Adrenal gland (tissue), 12 donors: ENCODE results near the gene DYNC1I1. TPM values are rescaled to one million over a fixed set of nuclear protein-coding genes. Genes with fewer than 3 reads are reported as not detected.

Experiments used
- DNase-seq, 7 donors: peaks; one replicate each; pipeline ENCODE4 v3.0.0-alpha.2; 2019 to 2020
- H3K27ac ChIP-seq, 5 donors: fragments of 200-600 bp; sonication (generic) in 4 of 5; 1 replicate in 3 of 5; 2 replicates in 2 of 5; pipeline versions ENCODE4 v1.5.1 to v1.8.0; 2016 to 2020; ENCODE audit warnings: mild to moderate bottlenecking in 1 of 5
- H3K27me3 ChIP-seq: fragments of 200-600 bp; 2 replicates; pipeline ENCODE4 v1.8.0; 2021
- H3K36me3 ChIP-seq, 2 donors: fragments of 200-600 bp; replicated peaks in 1 of 2; 1 replicate in 1 of 2; 2 replicates in 1 of 2; pipeline versions ENCODE4 v1.5.1 to v1.8.0; 2018 to 2022
- H3K4me1 ChIP-seq, 2 donors: fragments of 200-600 bp; replicated peaks in 1 of 2; 1 replicate in 1 of 2; 2 replicates in 1 of 2; pipeline versions ENCODE4 v1.5.1 to v1.8.0; 2018 to 2021
- H3K4me3 ChIP-seq, 4 donors: fragments of 200-600 bp; sonication (generic) in 3 of 4; one replicate each; pipeline ENCODE4 v1.5.1; 2016 to 2018
- H3K9me3 ChIP-seq, 3 donors: fragments of 200-600 bp; sonication (generic) in 1 of 3; replicated peaks in 1 of 3; 1 replicate in 2 of 3; 2 replicates in 1 of 3; pipeline versions ENCODE4 v1.5.1 to v1.8.0; 2016 to 2021
- CTCF ChIP-seq, 6 experiments: fragments of 450-650 bp in 4 of 6; fragments of 200-600 bp in 2 of 6; sonication (generic) in 1 of 6; IDR thresholded peaks; 1 replicate in 5 of 6; 2 replicates in 1 of 6; pipeline versions ENCODE4 v1.5.1 to v1.8.0; 2016 to 2021; ENCODE audit warnings: antibody characterized with exemption in 6 of 6, mild to moderate bottlenecking in 2 of 6, moderate library complexity in 1 of 6
- POLR2A ChIP-seq, 2 donors: fragments of 450-650 bp; IDR thresholded peaks; one replicate each; pipeline ENCODE4 v1.6.1; 2017; ENCODE audit warnings: antibody characterized with exemption in 2 of 2, mild to moderate bottlenecking in 2 of 2, moderate library complexity in 1 of 2
- WGBS, 4 donors: extraction: QIAGEN DNeasy Blood & Tissue Kit in 2 of 4; methylation state at CpG; one replicate each; pipeline versions ENCODE4 v1.1.5 to v1.1.7; 2013 to 2017; 5-methylcytosine and 5-hydroxymethylcytosine counted together
- intact Hi-C, 2 donors: fragments of 100-400 bp; cut with DNase I; formaldehyde crosslinking; loops; one replicate each; pipeline versions ENCODE4 v1.14.1 to v1.15.0; 2022 to 2023
- polyA plus RNA-seq, 3 donors: library from polyadenylated mRNA; stranded (reverse); fragments of 200-250 nt in 2 of 3; fragments of 350-450 nt in 1 of 3; fragmentation: Illumina TruSeq in 1 of 3; extraction: RNeasy Lipid Tissue Mini Kit (QIAGEN cat#74804) in 1 of 3; gene quantifications; one replicate each; pipeline ENCODE4 v1.2.3, GENCODE V29; 2013 to 2014
- total RNA-seq, 9 donors: library from RNA; depleted of rRNA in 4 of 9; stranded (reverse); fragments of >200 nt in 4 of 9; fragments of 120-200 nt in 1 of 9; fragmentation: NEBNext Ultra II Directional in 1 of 9; extraction: Animal tissue kit (Norgen Biotek cat#: 25700) in 1 of 9; gene quantifications; one replicate each; pipeline versions ENCODE4 v1.1.0 to v1.2.4, GENCODE V29; 2013 to 2023
- donor health status: healthy with polysubstance abuse.
- donor health status: Bipolar disorder and iron deficiency.
- donor health status: DM: yes; HTN: yes; CAD: no.
- donor health status: DM: no; HTN: no; CAD: no.
- donor health status: DM: no; HTN: no; CAD: no.
- donor health status: DM: yes; HTN: yes; CAD: no.

Gene DYNC1I1
- total and polyA plus RNA-seq, 12 donors: 0.97 to 42.6 (median 8.2) TPM

GRCh38 chr7:95996174-95996573 lies 223.8 kb downstream of the DYNC1I1 start:
- no peaks in the 10 kb centered on the region for H3K27me3 ChIP-seq

DNA sequence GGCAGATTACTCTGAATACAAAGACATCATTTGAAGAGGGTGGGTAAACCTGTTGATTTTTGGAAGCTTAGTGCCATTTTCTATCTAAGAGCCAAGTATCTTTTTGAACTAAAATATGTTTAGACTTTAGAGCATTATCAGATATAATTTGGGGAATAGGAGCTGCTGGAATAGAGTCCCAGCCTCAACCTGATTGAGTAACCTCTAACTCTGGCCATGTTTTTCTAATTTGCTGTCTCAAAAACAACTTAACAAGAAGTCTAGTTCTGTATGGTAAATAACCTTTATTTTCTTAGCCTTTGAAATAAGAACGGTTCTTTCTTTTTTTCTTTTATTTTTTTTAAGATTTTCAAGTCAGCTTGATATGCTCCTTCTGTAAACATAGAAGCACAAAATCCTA lies 224.5 kb downstream of the DYNC1I1 start:
- 45 to 57% (median 52%) methylated on average over 1 of the region's 1 CpG for WGBS, 4 donors

More at GRCh38 chr7:95996174-95996573, 223.8 kb downstream of the DYNC1I1 start:
- DNase-seq: no peak
- WGBS, 4 donors: 66 to 79% (median 70%) methylated on average over 5 of the region's 5 CpGs
- TF ChIP-seq CTCF (IDR thresholded peaks at IDR 0.05): no peak
- TF ChIP-seq POLR2A (IDR thresholded peaks at IDR 0.05): no peak
- H3K4me1 ChIP-seq: no peaks in the 10 kb centered on the region
- no peak overlapping the region for H3K4me3 ChIP-seq
- H3K9me3 ChIP-seq: no peaks in the 10 kb centered on the region
- intact Hi-C loops: no loop called here
- no peaks in the 10 kb centered on the region for H3K36me3 ChIP-seq
- H3K27ac ChIP-seq: no peak overlapping the region

GRCh38 chr7:95997632-95998031 lies 225.3 kb downstream of the DYNC1I1 start:
- no peak for TF ChIP-seq POLR2A (IDR thresholded peaks at IDR 0.05)
- no peak for TF ChIP-seq CTCF (IDR thresholded peaks at IDR 0.05)
- Histone ChIP-seq H3K9me3 (no peaks in the 10 kb centered on the region), H3K36me3 (no peaks in the 10 kb centered on the region), H3K27ac (no peak overlapping the region), H3K27me3 (no peaks in the 10 kb centered on the region), H3K4me1 (no peaks in the 10 kb centered on the region), H3K4me3 (no peak overlapping the region)
- WGBS, 4 donors: 36 to 52% (median 47%) methylated on average over 1 of the region's 1 CpG
- DNase-seq: no peak
- intact Hi-C loops: no loop called here

More for the DNA sequence above, 224.5 kb downstream of the DYNC1I1 start:
- no peak for TF ChIP-seq POLR2A (IDR thresholded peaks at IDR 0.05)
- no peak for TF ChIP-seq CTCF (IDR thresholded peaks at IDR 0.05)
- Histone ChIP-seq H3K9me3 (no peaks in the 10 kb centered on the region), H3K36me3 (no peaks in the 10 kb centered on the region), H3K27me3 (no peaks in the 10 kb centered on the region), H3K4me1 (no peaks in the 10 kb centered on the region), H3K27ac (no peak overlapping the region), H3K4me3 (no peak overlapping the region)
- no peak for DNase-seq
- intact Hi-C loops: no loop called here

DNA sequence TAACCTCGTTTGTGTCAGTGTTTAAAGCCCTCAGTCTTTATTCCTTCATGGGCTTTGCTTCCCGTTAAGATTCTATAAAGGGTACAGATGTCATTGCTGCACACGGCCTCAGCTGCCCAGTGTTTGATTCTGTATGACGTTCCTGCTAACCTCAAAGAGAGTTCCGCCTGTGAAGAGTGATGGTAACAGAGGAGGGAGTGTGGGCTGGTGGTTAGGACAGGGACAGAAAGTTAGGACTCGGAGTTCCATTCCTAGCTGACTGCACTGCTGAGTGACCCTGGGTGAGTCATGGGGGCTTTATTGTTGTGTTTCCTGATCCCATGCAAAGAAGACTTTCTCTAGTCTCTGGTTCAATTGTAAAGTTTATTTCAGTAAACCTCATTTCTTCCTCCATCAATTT lies 227.1 kb downstream of the DYNC1I1 start:
- Histone ChIP-seq H3K4me3 (no peak overlapping the region), H3K27ac (no peak overlapping the region), H3K9me3 (no peaks in the 10 kb centered on the region), H3K27me3 (no peaks in the 10 kb centered on the region), H3K4me1 (no peaks in the 10 kb centered on the region), H3K36me3 (no peaks in the 10 kb centered on the region)
- no peak for TF ChIP-seq POLR2A (IDR thresholded peaks at IDR 0.05)
- no peak for TF ChIP-seq CTCF (IDR thresholded peaks at IDR 0.05)
- WGBS, 4 donors: 65 to 77% (median 69%) methylated on average over 6 of the region's 6 CpGs
- no peak for DNase-seq
- intact Hi-C loops: no loop called here
